Measurements from ENCODE around the gene YY1AP1. TPM values are rescaled to one million over a fixed set of nuclear protein-coding genes. Genes with fewer than 3 reads are reported as not detected.
"Not testable (repeated sequence)": the region's sequence is repeated elsewhere in the genome, so short reads cannot be mapped to it uniquely, and the experiment has no call there.

The YY1AP1 gene
- total RNA-seq, 1 experiment from 2014 or later: 37.6 TPM

DNA sequence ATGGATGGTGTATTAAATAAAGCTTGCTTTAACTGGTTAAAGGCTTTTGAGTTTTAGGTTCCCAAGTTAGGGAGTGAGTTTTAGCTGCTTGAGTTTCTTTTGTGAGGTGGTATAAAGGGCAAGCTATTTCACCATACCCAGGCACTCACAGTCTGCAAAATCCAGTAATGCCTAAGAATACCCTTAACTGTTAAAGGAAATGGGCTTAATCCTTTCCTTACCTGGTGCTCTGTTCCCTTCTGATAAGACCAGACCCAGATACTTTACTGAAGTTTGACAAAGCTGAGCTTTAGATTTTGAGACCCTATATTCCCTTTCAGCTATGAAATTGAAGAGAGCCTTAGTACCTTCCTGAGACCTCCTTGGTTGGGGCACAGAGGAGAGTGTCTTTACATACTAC lies 48.2 kb downstream of the YY1AP1 start:
- Histone ChIP-seq H3F3A (ENCODE audit: low read length, unreplicated experiment) (no peaks in the 10 kb centered on the region), H3K4me3 (ENCODE audit: low read length) (no peak overlapping the region), H3K4me1 (ENCODE audit: insufficient read depth, low read length) (no peaks in the 10 kb centered on the region), H3K36me3 (ENCODE audit: low read depth, low read length) (peaks cover 17% of the 10 kb centered on the region; the same call in 1 of the 2 replicates), H3K27me3 (ENCODE audit: low read length) (no peaks in the 10 kb centered on the region), H3K27ac (ENCODE audit: low read length) (no peak overlapping the region), H3K79me2 (ENCODE audit: low read length) (no peaks in the 10 kb centered on the region), H3K9me2 (replicated peaks; ENCODE audit: low read length) (no peaks in the 10 kb centered on the region), H2AFZ (ENCODE audit: low read length) (no peak overlapping the region), H4K20me1 (ENCODE audit: low read length) (no peaks in the 10 kb centered on the region), H3K4me2 (ENCODE audit: low read length) (no peak overlapping the region), H3K9me3 (ENCODE audit: low read length) (peaks cover 19% of the 10 kb centered on the region), H3K9ac (ENCODE audit: low read length) (no peak overlapping the region)
- DNase-seq: no peak
- BruUV-seq (replicated peaks): no TSS peak
- ChIA-PET POLR2A (ENCODE audit: unreplicated experiment) (no interaction called here), CTCF (no interaction called here)
- TF ChIP-seq EZH2 (IDR thresholded peaks at IDR 0.05; ENCODE audit: low read length, unreplicated experiment) (no peak), EZH2phosphoT487 (IDR thresholded peaks at IDR 0.05; ENCODE audit: borderline replicate concordance, low read length) (no peak)
- TF ChIP-seq, protein P1, sequence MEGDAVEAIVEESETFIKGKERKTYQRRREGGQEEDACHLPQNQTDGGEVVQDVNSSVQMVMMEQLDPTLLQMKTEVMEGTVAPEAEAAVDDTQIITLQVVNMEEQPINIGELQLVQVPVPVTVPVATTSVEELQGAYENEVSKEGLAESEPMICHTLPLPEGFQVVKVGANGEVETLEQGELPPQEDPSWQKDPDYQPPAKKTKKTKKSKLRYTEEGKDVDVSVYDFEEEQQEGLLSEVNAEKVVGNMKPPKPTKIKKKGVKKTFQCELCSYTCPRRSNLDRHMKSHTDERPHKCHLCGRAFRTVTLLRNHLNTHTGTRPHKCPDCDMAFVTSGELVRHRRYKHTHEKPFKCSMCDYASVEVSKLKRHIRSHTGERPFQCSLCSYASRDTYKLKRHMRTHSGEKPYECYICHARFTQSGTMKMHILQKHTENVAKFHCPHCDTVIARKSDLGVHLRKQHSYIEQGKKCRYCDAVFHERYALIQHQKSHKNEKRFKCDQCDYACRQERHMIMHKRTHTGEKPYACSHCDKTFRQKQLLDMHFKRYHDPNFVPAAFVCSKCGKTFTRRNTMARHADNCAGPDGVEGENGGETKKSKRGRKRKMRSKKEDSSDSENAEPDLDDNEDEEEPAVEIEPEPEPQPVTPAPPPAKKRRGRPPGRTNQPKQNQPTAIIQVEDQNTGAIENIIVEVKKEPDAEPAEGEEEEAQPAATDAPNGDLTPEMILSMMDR (conservative IDR thresholded peaks at IDR 0.05; ENCODE audit: low read depth, low read length): no peak
- intact Hi-C loops (cut with micrococcal nuclease): no loop called here
- ATAC-seq: no peak

DNA sequence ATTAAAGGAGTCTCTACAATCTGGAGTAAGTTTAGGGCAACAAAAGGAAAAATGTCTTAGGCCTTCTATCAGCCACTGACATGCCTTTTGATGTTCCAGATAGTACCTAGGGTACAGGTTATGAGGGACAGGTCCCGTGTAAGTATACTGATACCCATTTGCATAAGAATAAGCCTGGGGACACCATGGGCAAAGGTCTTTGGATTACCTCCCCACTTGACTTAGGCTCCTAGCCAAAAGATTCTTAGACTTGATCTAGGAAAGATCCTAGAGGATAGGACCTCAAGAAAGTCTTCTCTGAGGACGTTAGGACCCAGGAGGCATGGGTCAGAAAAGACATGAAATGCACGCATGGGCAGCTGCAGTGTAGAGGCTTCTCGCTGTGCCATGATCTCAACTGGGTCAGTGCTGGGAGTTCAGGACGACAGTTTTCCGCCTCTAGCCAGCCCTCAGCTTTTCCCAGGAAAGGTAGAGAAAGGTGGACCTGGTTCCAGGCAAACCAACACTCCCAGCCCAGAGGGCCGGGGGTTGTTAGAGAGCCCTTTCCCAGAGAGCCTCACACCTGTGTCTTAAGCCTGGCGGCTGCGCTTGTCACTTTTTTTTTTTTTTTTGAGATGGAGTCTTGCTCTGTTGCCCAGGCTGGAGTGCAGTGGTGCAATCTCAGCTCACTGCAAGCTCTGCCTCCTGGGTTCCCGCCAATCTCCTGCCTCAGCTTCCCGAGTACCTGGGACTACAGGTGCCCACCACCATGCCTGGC lies 52.0 kb downstream of the YY1AP1 start:
- intact Hi-C loops (cut with micrococcal nuclease): no loop called here
- no peak overlapping the region for H3K9ac ChIP-seq (ENCODE audit: low read length)
- H3K4me3 ChIP-seq (ENCODE audit: low read length): no peak overlapping the region
- H2AFZ ChIP-seq (ENCODE audit: low read length): no peak overlapping the region
- peaks cover 4% of the 10 kb centered on the region; the same call in 1 of the 2 replicates for H3K36me3 ChIP-seq (ENCODE audit: low read depth, low read length)
- peaks cover 4% of the 10 kb centered on the region; the same call in 1 of the 2 replicates for H3K9me3 ChIP-seq (ENCODE audit: low read length)
- CTCF ChIA-PET: no interaction called here
- DNase-seq (no peak), ATAC-seq (no peak)
- no peak overlapping the region for H3K4me2 ChIP-seq (ENCODE audit: low read length)
- no peaks in the 10 kb centered on the region for H3K9me2 ChIP-seq (replicated peaks; ENCODE audit: low read length)
- H3K27ac ChIP-seq (ENCODE audit: low read length): no peak overlapping the region
- POLR2A ChIA-PET (ENCODE audit: unreplicated experiment): interaction anchor here (0.6 kb wide), 1 partner anchor 19 kb away, joined by 12 read pairs; no protein-coding TSS in a partner anchor
- no peaks in the 10 kb centered on the region for H3K79me2 ChIP-seq (ENCODE audit: low read length)
- H3F3A ChIP-seq (ENCODE audit: low read length, unreplicated experiment): no peaks in the 10 kb centered on the region
- BruUV-seq (replicated peaks): no TSS peak
- no peaks in the 10 kb centered on the region for H4K20me1 ChIP-seq (ENCODE audit: low read length)
- H3K4me1 ChIP-seq (ENCODE audit: insufficient read depth, low read length): no peaks in the 10 kb centered on the region
- TF ChIP-seq EZH2 (IDR thresholded peaks at IDR 0.05; ENCODE audit: low read length, unreplicated experiment) (no peak), EZH2phosphoT487 (IDR thresholded peaks at IDR 0.05; ENCODE audit: borderline replicate concordance, low read length) (no peak)
- TF ChIP-seq, protein P1 (conservative IDR thresholded peaks at IDR 0.05; ENCODE audit: low read depth, low read length): no peak
- H3K27me3 ChIP-seq (ENCODE audit: low read length): no peaks in the 10 kb centered on the region

GRCh38 chr1:155626428-155626827 lies 62.1 kb downstream of the YY1AP1 start:
- DNase-seq; H3K36me3 ChIP-seq (ENCODE audit: low read depth, low read length); H3K27ac ChIP-seq (ENCODE audit: low read length); H2AFZ ChIP-seq (ENCODE audit: low read length); POLR2A ChIA-PET (ENCODE audit: unreplicated experiment); H3K27me3 ChIP-seq (ENCODE audit: low read length); BruUV-seq (replicated peaks); H3K9ac ChIP-seq (ENCODE audit: low read length); H3K4me2 ChIP-seq (ENCODE audit: low read length); H3K9me3 ChIP-seq (ENCODE audit: low read length); H3K4me3 ChIP-seq (ENCODE audit: low read length); intact Hi-C loops (cut with micrococcal nuclease); H3K4me1 ChIP-seq (ENCODE audit: insufficient read depth, low read length); H3K79me2 ChIP-seq (ENCODE audit: low read length); H3K9me2 ChIP-seq (replicated peaks; ENCODE audit: low read length); H3F3A ChIP-seq (ENCODE audit: low read length, unreplicated experiment); ATAC-seq; H4K20me1 ChIP-seq (ENCODE audit: low read length); CTCF ChIA-PET: not testable (repeated sequence)

Measured in PC-3 (cell line).